GM12878 (cell line): Measurements from ENCODE around the gene RCBTB2. TPM values are rescaled to one million over a fixed set of nuclear protein-coding genes. Genes with fewer than 3 reads are reported as not detected.

Experiments used
- ATAC-seq: fragments of 200-7000 bp; cut with Tn5 transposase; 3 replicates; pipeline ENCODE4 v1.9.1; 2020; ENCODE audit warnings: mild to moderate bottlenecking, moderate library complexity
- BruUV-seq: library from RNA; stranded (reverse); fragments of 400-500 nt; replicated peaks from 2 replicates; lab custom pipeline; 2021; lab: Mats Ljungman, UMichigan
- CTCF ChIA-PET: fragments of 300-600 bp; sonication (Branson Sonifier 250); formaldehyde crosslinking; extraction: SDS; loops from one replicate; lab custom pipeline; 2021; ENCODE audit warnings: inconsistent platforms; lab: Yijun Ruan, JAX
- POLR2A ChIA-PET: fragments of 350-600 bp; formaldehyde crosslinking; extraction: SDS; loops from one replicate; lab custom pipeline; 2021; ENCODE audit warnings: inconsistent platforms; lab: Charles Lee
- RAD21 ChIA-PET: fragments of 300-600 bp; sonication (Branson Sonifier 250); formaldehyde crosslinking; loops from one replicate; lab custom pipeline; 2023; ENCODE audit warnings: antibody characterized with exemption; ENCODE audit not compliant: unreplicated experiment; lab: Charles Lee
- SMC1A ChIA-PET: fragments of 300-600 bp; sonication (Branson Sonifier 250); formaldehyde crosslinking; loops from one replicate; lab custom pipeline; 2023; ENCODE audit not compliant: unreplicated experiment, uncharacterized antibody; lab: Charles Lee
- DNase-seq: peaks from one replicate; pipeline ENCODE4 v3.0.0-alpha.2; 2011; ENCODE audit warnings: low read depth, low spot score
- FAIRE-seq: peaks from 3 replicates; lab custom pipeline; 2011; peaks lifted over from hg19 to GRCh38; lab: Jason Lieb, UNC
- H2AFZ ChIP-seq: 2 replicates; pipeline ENCODE4 v1.6.0; 2011; ENCODE audit warnings: low read depth, low read length, control low read depth; ENCODE audit not compliant: control insufficient read depth
- H3K27ac ChIP-seq: 2 replicates; pipeline ENCODE4 v1.5.1; 2011; ENCODE audit warnings: control low read depth; ENCODE audit not compliant: control insufficient read depth, insufficient read depth
- H3K27me3 ChIP-seq, 2 experiments: replicated peaks in 1 of 2; 2 replicates each; pipeline versions ENCODE4 v1.6.0 to v1.6.1; 2011; ENCODE audit warnings: low read length in 1 of 2; ENCODE audit not compliant: control insufficient read depth in 2 of 2, insufficient read depth in 2 of 2
- H3K36me3 ChIP-seq, 2 experiments: 2 replicates each; pipeline ENCODE4 v1.5.1; 2011; ENCODE audit warnings: low read length in 1 of 2; ENCODE audit not compliant: control insufficient read depth in 2 of 2, insufficient read depth in 2 of 2
- H3K4me1 ChIP-seq: 2 replicates; pipeline ENCODE4 v1.6.1; 2011; ENCODE audit warnings: mild to moderate bottlenecking, low read length, moderate library complexity, mixed read lengths; ENCODE audit not compliant: control insufficient read depth, insufficient read depth
- H3K4me2 ChIP-seq: 2 replicates; pipeline ENCODE4 v1.6.0; 2011; ENCODE audit warnings: control low read depth; ENCODE audit not compliant: control insufficient read depth, insufficient read depth
- H3K4me3 ChIP-seq: fragments of 200-600 bp; sonication (generic); 2 replicates; pipeline ENCODE4 v1.5.1; 2016
- H3K79me2 ChIP-seq: 2 replicates; pipeline ENCODE4 v1.6.0; 2011; ENCODE audit warnings: low read length; ENCODE audit not compliant: control insufficient read depth, insufficient read depth
- H3K9ac ChIP-seq: 2 replicates; pipeline ENCODE4 v1.8.0; 2011; ENCODE audit warnings: low read length, control low read depth, mixed read lengths; ENCODE audit not compliant: control insufficient read depth, insufficient read depth
- H3K9me3 ChIP-seq: replicated peaks from 3 replicates; pipeline ENCODE4 v1.5.1; 2011; ENCODE audit warnings: mild to moderate bottlenecking, low read length; ENCODE audit not compliant: control insufficient read depth, insufficient read depth
- H4K20me1 ChIP-seq: 2 replicates; pipeline ENCODE4 v1.6.0; 2011; ENCODE audit not compliant: control insufficient read depth, insufficient read depth
- CBFB ChIP-seq: IDR thresholded peaks from 2 replicates; pipeline ENCODE4 v1.6.1; 2016; ENCODE audit warnings: antibody characterized with exemption, low read depth
- ETV6 ChIP-seq, 2 experiments: fragments of 450-650 bp in 1 of 2; IDR thresholded peaks in 1 of 2; conservative IDR thresholded peaks in 1 of 2; 2 replicates each; pipeline ENCODE4 v1.6.1; 2014; ENCODE audit warnings: antibody characterized with exemption in 1 of 2, borderline replicate concordance in 1 of 2, low read depth in 1 of 2, mild to moderate bottlenecking in 1 of 2, moderate library complexity in 1 of 2
- HDAC6 ChIP-seq: fragments of 200-600 bp; sonication (generic); IDR thresholded peaks from one replicate; pipeline ENCODE4 v1.8.0; 2017; ENCODE audit warnings: antibody characterized with exemption; ENCODE audit not compliant: unreplicated experiment
- IKZF1 ChIP-seq: fragments of 450-650 bp; conservative IDR thresholded peaks from 2 replicates; pipeline ENCODE4 v1.6.1; 2017; ENCODE audit warnings: antibody characterized with exemption, mild to moderate bottlenecking
- NR2C1 ChIP-seq: fragments of 450-650 bp; IDR thresholded peaks from 2 replicates; pipeline ENCODE4 v1.6.1; 2017; ENCODE audit warnings: antibody characterized with exemption, mild to moderate bottlenecking, moderate library complexity
- NRF1 ChIP-seq: conservative IDR thresholded peaks from 2 replicates; pipeline ENCODE4 v1.6.1; 2011; ENCODE audit warnings: mild to moderate bottlenecking, low read depth, low read length, improper control_type of control experiment
- PKNOX1 ChIP-seq: fragments of 450-650 bp; IDR thresholded peaks from 2 replicates; pipeline ENCODE4 v1.6.1; 2016; ENCODE audit warnings: mild to moderate bottlenecking
- POLR2A ChIP-seq: IDR thresholded peaks from 2 replicates; pipeline ENCODE4 v1.6.1; 2011; ENCODE audit warnings: low read depth, mild to moderate bottlenecking, low read length
- POU2F2 ChIP-seq: IDR thresholded peaks from 3 replicates; pipeline ENCODE4 v1.6.1; 2011; ENCODE audit warnings: low read depth, mild to moderate bottlenecking, low read length, borderline replicate concordance
- RAD21 ChIP-seq: IDR thresholded peaks from 2 replicates; pipeline ENCODE4 v1.6.1; 2011; ENCODE audit warnings: mild to moderate bottlenecking, low read depth, low read length, moderate library complexity; ENCODE audit not compliant: insufficient read depth
- REST ChIP-seq: IDR thresholded peaks from 2 replicates; pipeline ENCODE4 v1.6.1; 2012; ENCODE audit warnings: mild to moderate bottlenecking, low read depth, low read length
- RUNX3 ChIP-seq: IDR thresholded peaks from 2 replicates; pipeline ENCODE4 v1.6.1; 2012; ENCODE audit warnings: low read length, inconsistent platforms
- STAT1 ChIP-seq: fragments of 450-650 bp; conservative IDR thresholded peaks from 2 replicates; pipeline ENCODE4 v1.6.1; 2014; ENCODE audit warnings: antibody characterized with exemption, mild to moderate bottlenecking
- TCF3 ChIP-seq: IDR thresholded peaks from 2 replicates; pipeline ENCODE4 v1.6.1; 2012; ENCODE audit warnings: low read depth, mild to moderate bottlenecking, low read length, borderline replicate concordance; ENCODE audit not compliant: insufficient read depth
- ZBED1 ChIP-seq: IDR thresholded peaks from 2 replicates; pipeline ENCODE4 v1.6.1; 2016; ENCODE audit warnings: borderline replicate concordance
- ZNF274 ChIP-seq: IDR thresholded peaks from one replicate; pipeline ENCODE4 v1.8.0; 2011; ENCODE audit not compliant: insufficient read length, insufficient read depth
- WGBS: methylation state at CpG from one replicate; pipeline ENCODE4 v1.1.6; 2016; ENCODE audit warnings: low lambda C conversion rate; ENCODE audit not compliant: insufficient replicate concordance, insufficient coverage; ENCODE audit errors: missing lambda C conversion rate; 5-methylcytosine and 5-hydroxymethylcytosine counted together
- in situ Hi-C: fragments of 300-500 bp; cut with MboI; formaldehyde crosslinking; loops from 9 replicates; pipeline ENCODE4 v1.14.3; 2018; ENCODE audit warnings: mixed read lengths
- intact Hi-C: fragments of 100-400 bp; cut with micrococcal nuclease; formaldehyde crosslinking; loops from one replicate; pipeline ENCODE4 v1.14.2; 2022; ENCODE audit not compliant: unreplicated experiment
- polyA plus RNA-seq, 11 experiments: library from polyadenylated mRNA; depleted of rRNA in 4 of 11; unstranded in 6 of 11; stranded (reverse) in 5 of 11; fragments of >200 nt; fragmentation: Nextera tagmentation in 4 of 11; fragmentation: Illumina TruSeq in 1 of 11; extraction: Ambion mirVana in 4 of 11; extraction: Trizol in 1 of 11; gene quantifications; 1 replicate in 1 of 11; 2 replicates in 10 of 11; pipeline versions ENCODE4 v1.2.1 to v1.2.3, GENCODE V29; 2011 to 2016; ENCODE audit warnings: inconsistent platforms in 2 of 11, missing spikeins in 2 of 11, low read depth in 1 of 11
- total RNA-seq, 4 experiments: library from RNA; depleted of rRNA in 3 of 4; stranded (reverse); fragments of >200 nt in 3 of 4; fragmentation: Illumina TruSeq in 1 of 4; extraction: Trizol in 1 of 4; gene quantifications; 2 replicates each; pipeline versions ENCODE4 v1.2.1 to v1.2.3, GENCODE V29; 2013 to 2021
- TF ChIP-seq, protein P1 (sequence below): IDR thresholded peaks from 2 replicates; pipeline ENCODE4 v1.6.1; 2012; ENCODE audit warnings: low read length, inconsistent platforms

RCBTB2 gene
- total and polyA plus RNA-seq, 10 of the 15 experiments (the other 5 are each of a cell fraction or from before 2014, with no cell fraction given), result 5.0 to 16.0 (median 8.5) TPM

DNA sequence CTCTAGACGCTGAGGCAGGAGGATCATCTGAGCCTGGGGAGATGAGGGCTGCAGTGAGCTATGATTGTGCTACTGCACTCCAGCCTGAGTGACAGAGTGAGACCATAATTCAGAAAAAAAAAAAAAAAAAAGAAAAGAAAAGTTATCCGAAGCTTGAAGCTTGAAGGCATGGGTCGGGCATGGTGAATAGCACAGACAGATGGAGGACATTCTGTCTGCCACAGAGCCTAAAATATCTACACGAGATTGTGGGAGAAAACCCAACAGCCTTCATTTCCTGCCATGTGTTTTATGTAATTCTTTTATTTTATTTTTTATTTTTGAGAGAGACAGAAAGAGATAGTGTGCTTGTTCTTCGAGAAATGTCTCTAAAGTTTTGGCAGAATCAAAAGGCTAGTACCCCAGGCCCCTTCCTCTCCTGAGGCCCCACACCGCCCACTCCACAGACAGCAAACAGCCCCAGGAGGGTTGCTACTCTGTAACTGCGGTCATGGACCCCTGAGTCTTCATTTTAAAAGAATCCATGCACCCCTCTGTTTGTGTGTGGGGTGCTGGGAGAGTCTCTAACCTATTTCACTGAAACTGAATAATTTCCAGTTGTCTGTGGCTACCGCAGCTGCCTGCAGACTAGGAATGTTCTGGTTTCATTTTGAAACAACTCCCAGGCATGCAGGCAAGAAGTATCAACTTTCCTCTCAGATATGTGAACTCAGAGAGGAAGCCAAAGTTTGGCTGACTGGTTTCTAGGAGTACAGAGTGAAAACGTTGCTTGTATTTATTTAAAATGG is 38.4 kb upstream of the RCBTB2 start:
- Histone ChIP-seq H3K79me2 (no peaks in the 10 kb centered on the region), H3K9me3 (peaks cover 2% of the 10 kb centered on the region; the same call in 1 of the 3 replicates), H3K4me3 (peak overlapping the region; percentile 51; the same call in 1 of the 2 replicates), H3K4me1 (peaks cover 23% of the 10 kb centered on the region), H3K36me3 (no peaks in the 10 kb centered on the region), H4K20me1 (no peaks in the 10 kb centered on the region), H3K9ac (peak overlapping the region; percentile 50), H3K4me2 (peak overlapping the region; percentile 40), H3K27ac (peak overlapping the region; percentile 38; the same call in 1 of the 2 replicates), H3K27me3 (no peaks in the 10 kb centered on the region), H2AFZ (peak overlapping the region; percentile 36; the same call in 1 of the 2 replicates)
- FAIRE-seq, result no peak
- POLR2A ChIA-PET, result interaction anchor here (1.4 kb wide), 1 partner anchor 38 kb away, joined by 4 read pairs; no protein-coding TSS in a partner anchor
- in situ Hi-C loops (no loop called here), intact Hi-C loops (no loop called here)
- ATAC-seq, result peak; percentile 46
- no TSS peak for BruUV-seq
- CTCF ChIA-PET, result interaction anchor here (0.6 to 4.7 kb wide), 3 partner anchors 8 to 62 kb away, joined by 3 to 22 read pairs (median 3); no protein-coding TSS in a partner anchor
- TF ChIP-seq ETV6 (conservative IDR thresholded peaks at IDR 0.05 in 1 of 2, IDR thresholded peaks at IDR 0.05 in 1 of 2; ENCODE audit: borderline replicate concordance in 1 of 2, low read depth in 1 of 2) (no peak), TCF3 (no peak), RAD21 (no peak), RUNX3 (peak; percentile 15; the same call in 1 of the 2 replicates), NRF1 (no peak), HDAC6 (no peak), ZNF274 (no peak), REST (no peak), IKZF1 (0 out of 2 replicates have a peak, but pooled peaks have one; percentile 22), CBFB (no peak), ZBED1 (no peak), POU2F2 (no peak), PKNOX1 (peak; percentile 46; the same call in 1 of the 2 replicates), NR2C1 (no peak), STAT1 (no peak), POLR2A (no peak)
- TF ChIP-seq, protein P1, sequence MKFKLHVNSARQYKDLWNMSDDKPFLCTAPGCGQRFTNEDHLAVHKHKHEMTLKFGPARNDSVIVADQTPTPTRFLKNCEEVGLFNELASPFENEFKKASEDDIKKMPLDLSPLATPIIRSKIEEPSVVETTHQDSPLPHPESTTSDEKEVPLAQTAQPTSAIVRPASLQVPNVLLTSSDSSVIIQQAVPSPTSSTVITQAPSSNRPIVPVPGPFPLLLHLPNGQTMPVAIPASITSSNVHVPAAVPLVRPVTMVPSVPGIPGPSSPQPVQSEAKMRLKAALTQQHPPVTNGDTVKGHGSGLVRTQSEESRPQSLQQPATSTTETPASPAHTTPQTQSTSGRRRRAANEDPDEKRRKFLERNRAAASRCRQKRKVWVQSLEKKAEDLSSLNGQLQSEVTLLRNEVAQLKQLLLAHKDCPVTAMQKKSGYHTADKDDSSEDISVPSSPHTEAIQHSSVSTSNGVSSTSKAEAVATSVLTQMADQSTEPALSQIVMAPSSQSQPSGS, result no peak
- WGBS, result 9% methylated on average over 8 of the region's 9 CpGs
- SMC1A ChIA-PET, result interaction anchor here (0.6 to 2.2 kb wide), 5 partner anchors 7 to 84 kb away, joined by 3 to 10 read pairs (median 4); no protein-coding TSS in a partner anchor
- DNase-seq, result no peak
- RAD21 ChIA-PET, result interaction anchor here (1.7 to 2.0 kb wide), 2 partner anchors 8 to 237 kb away, joined by 5 to 6 read pairs; no protein-coding TSS in a partner anchor
